Colonic mucosa (tissue), 4 donors: ENCODE results near the gene SLC25A1. TPM values are rescaled to one million over a fixed set of nuclear protein-coding genes. Genes with fewer than 3 reads are reported as not detected.

Source experiments
- DNase-seq: peaks from one replicate; pipeline ENCODE4 v3.0.0-alpha.2; 2020
- H3K27ac ChIP-seq: fragments of 200-600 bp; one replicate; pipeline ENCODE4 v1.8.0; 2021
- H3K27me3 ChIP-seq: fragments of 200-600 bp; one replicate; pipeline ENCODE4 v1.8.0; 2021
- H3K36me3 ChIP-seq: fragments of 200-600 bp; one replicate; pipeline ENCODE4 v1.8.0; 2021
- H3K4me1 ChIP-seq: fragments of 200-600 bp; one replicate; pipeline ENCODE4 v1.8.0; 2021; ENCODE audit warnings: mild to moderate bottlenecking
- H3K4me3 ChIP-seq: fragments of 200-600 bp; one replicate; pipeline ENCODE4 v1.8.0; 2021
- H3K9ac ChIP-seq, 2 donors: one replicate each; pipeline ENCODE4 v1.7.0; 2013; ENCODE audit warnings: control low read depth in 2 of 2, low read depth in 2 of 2, low read length in 2 of 2
- H3K9me3 ChIP-seq: fragments of 200-600 bp; one replicate; pipeline ENCODE4 v1.8.0; 2021
- intact Hi-C: fragments of 100-400 bp; cut with DNase I; formaldehyde crosslinking; loops from one replicate; pipeline ENCODE4 v1.14.1; 2022
- total RNA-seq, 2 donors: library from RNA; stranded (reverse); fragmentation: NEBNext Ultra II Directional in 1 of 2; extraction: Animal tissue kit (Norgen Biotek cat#: 25700) in 1 of 2; gene quantifications; one replicate each; pipeline ENCODE4 v1.2.1, GENCODE V29; 2021
- TF ChIP-seq, protein P1 (sequence below): fragments of 200-600 bp; IDR thresholded peaks from one replicate; pipeline ENCODE4 v1.8.0; 2022; ENCODE audit warnings: antibody characterized with exemption, mild to moderate bottlenecking
- donor health status: healthy.
- donor health status: DM: no; HTN: no; CAD: no.
- donor health status: DM: no; HTN: no; CAD: no.

The SLC25A1 gene
- total RNA-seq, 2 donors from 2014 or later: 191 to 218 TPM

- Histone ChIP-seq H3K9ac (no peak overlapping the region), H3K36me3 (peaks cover 5% of the 10 kb centered on the region), H3K27me3 (no peaks in the 10 kb centered on the region), H3K4me1 (no peaks in the 10 kb centered on the region), H3K9me3 (no peaks in the 10 kb centered on the region), H3K27ac (no peak overlapping the region), H3K4me3 (no peak overlapping the region)
- intact Hi-C loops: no loop called here
- TF ChIP-seq, protein P1, sequence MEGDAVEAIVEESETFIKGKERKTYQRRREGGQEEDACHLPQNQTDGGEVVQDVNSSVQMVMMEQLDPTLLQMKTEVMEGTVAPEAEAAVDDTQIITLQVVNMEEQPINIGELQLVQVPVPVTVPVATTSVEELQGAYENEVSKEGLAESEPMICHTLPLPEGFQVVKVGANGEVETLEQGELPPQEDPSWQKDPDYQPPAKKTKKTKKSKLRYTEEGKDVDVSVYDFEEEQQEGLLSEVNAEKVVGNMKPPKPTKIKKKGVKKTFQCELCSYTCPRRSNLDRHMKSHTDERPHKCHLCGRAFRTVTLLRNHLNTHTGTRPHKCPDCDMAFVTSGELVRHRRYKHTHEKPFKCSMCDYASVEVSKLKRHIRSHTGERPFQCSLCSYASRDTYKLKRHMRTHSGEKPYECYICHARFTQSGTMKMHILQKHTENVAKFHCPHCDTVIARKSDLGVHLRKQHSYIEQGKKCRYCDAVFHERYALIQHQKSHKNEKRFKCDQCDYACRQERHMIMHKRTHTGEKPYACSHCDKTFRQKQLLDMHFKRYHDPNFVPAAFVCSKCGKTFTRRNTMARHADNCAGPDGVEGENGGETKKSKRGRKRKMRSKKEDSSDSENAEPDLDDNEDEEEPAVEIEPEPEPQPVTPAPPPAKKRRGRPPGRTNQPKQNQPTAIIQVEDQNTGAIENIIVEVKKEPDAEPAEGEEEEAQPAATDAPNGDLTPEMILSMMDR: no peak
- no peak for DNase-seq
Observed at GRCh38 chr22:19128946-19129727, 49.4 kb downstream of the SLC25A1 start.

DNA sequence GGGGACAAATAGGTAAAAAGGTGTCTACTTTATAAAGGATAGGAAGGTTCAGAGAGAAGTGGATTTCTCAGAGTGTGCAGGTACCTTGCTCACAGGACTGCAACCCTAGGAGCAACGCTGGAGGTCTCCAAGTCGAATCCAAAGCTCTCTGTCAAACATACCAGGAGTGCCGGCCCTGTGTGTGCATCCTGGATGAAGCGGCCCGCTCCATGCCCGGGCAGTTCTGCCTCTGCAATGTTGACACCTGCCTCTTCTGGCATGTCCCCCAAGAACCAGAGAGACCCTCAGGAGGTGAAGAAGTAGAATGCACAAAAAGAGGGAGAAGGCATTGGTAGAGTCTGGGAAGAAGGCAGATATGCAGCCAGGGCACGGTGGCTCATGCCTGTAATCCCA lies 50.5 kb downstream of the SLC25A1 start:
- no peak overlapping the region for H3K4me3 ChIP-seq
- DNase-seq: no peak
- H3K27me3 ChIP-seq: no peaks in the 10 kb centered on the region
- peaks cover under 1% of the 10 kb centered on the region for H3K4me1 ChIP-seq
- no peak overlapping the region for H3K27ac ChIP-seq
- intact Hi-C loops: no loop called here
- no peaks in the 10 kb centered on the region for H3K36me3 ChIP-seq
- H3K9me3 ChIP-seq: no peaks in the 10 kb centered on the region
- no peak overlapping the region for H3K9ac ChIP-seq
- TF ChIP-seq, protein P1: no peak

DNA sequence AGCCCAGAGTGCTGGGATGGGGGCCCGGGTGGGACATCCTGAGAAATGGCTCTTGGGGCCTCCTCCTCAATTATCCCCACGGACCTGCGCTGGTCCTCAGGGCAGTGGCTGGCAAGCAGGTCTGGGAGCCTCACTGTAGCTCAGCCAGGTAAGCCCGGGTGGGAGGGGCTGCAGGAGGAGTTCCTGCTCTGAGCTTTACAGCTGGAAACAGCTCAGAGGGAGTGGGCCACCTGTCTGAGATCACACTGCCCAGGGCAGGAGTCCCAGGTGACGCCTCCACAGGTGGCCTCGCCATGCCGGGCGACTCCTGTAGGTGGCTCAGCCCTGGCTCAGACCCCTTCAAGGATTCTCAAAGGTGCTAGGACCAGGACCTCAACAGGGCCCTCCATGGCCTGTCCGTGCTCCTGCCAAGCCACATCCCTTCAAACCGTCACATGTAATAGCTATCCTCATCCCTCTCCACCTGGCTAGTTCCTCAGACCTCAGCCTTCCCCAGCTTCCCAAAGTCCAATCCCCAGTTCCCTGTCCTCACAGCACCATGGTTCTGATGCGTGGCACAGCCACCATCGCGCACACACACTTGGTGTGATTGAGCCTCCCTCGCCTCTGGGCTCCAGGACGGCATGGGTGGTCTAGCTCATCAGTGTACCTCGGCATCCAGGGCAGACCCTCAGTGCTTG lies 51.1 kb downstream of the SLC25A1 start:
- no peaks in the 10 kb centered on the region for H3K9me3 ChIP-seq
- no peaks in the 10 kb centered on the region for H3K36me3 ChIP-seq
- peaks cover 5% of the 10 kb centered on the region for H3K4me1 ChIP-seq
- H3K27ac ChIP-seq: no peak overlapping the region
- intact Hi-C loops: no loop called here
- no peak overlapping the region for H3K4me3 ChIP-seq
- H3K27me3 ChIP-seq: no peaks in the 10 kb centered on the region
- no peak for DNase-seq
- no peak overlapping the region for H3K9ac ChIP-seq
- TF ChIP-seq, protein P1: no peak

- Histone ChIP-seq H3K4me1 (peaks cover 5% of the 10 kb centered on the region), H3K4me3 (no peak overlapping the region), H3K9me3 (no peaks in the 10 kb centered on the region), H3K9ac (no peak overlapping the region), H3K36me3 (no peaks in the 10 kb centered on the region), H3K27ac (no peak overlapping the region), H3K27me3 (no peaks in the 10 kb centered on the region)
- TF ChIP-seq, protein P1: no peak
- no peak for DNase-seq
- intact Hi-C loops: no loop called here
Observed at GRCh38 chr22:19126309-19127273, 51.9 kb downstream of the SLC25A1 start.

Other genes starting within 250 kb of the SLC25A1 start
- 10 to 100 TPM; 11.1 to 11.6 TPM for gene PRODH, start 242.4 kb downstream of the SLC25A1 start, total RNA-seq
- gene DGCR2, start 56.3 kb downstream of the SLC25A1 start, total RNA-seq: 10 to 100 TPM; 71.6 to 82.5 TPM
- not detected for gene TSSK2, start 47.4 kb downstream of the SLC25A1 start, total RNA-seq
- 10 to 100 TPM; 12.8 to 16.1 TPM for gene ESS2, start 34.1 kb downstream of the SLC25A1 start, total RNA-seq
- gene GSC2, start 28.4 kb downstream of the SLC25A1 start, total RNA-seq: not detected
- 1 to 10 TPM; 3.4 to 3.5 TPM for gene CLTCL1, start 113.0 kb upstream of the SLC25A1 start, total RNA-seq